Measurements from ENCODE around the gene NOS1AP. TPM values are rescaled to one million over a fixed set of nuclear protein-coding genes. Genes with fewer than 3 reads are reported as not detected.

NOS1AP gene
- total and polyA plus RNA-seq, 8 donors = 2.2 to 6.2 (median 3.3) TPM

- intact Hi-C loops (cut with DNase I) = no loop called here
- no peak for TF ChIP-seq CTCF (IDR thresholded peaks at IDR 0.05)
- Histone ChIP-seq H3K27ac (peak overlapping the region in 1 of 2 donors; percentile 84), H3K4me3 (no peak overlapping the region), H3K27me3 (no peaks in the 10 kb centered on the region), H3K9me3 (no peaks in the 10 kb centered on the region), H3K4me1 (peaks cover 0 to 30% of the 10 kb centered on the region in 2 donors), H3K36me3 (no peaks in the 10 kb centered on the region)
- DNase-seq (no peak), ATAC-seq (no peak)
Measured at GRCh38 chr1:162326559-162326958, 257.1 kb downstream of the NOS1AP start.

- H3K4me1 ChIP-seq = peaks cover 0 to 30% of the 10 kb centered on the region in 2 donors
- peak overlapping the region in 1 of 2 donors; percentile 84 for H3K27ac ChIP-seq
- no peak overlapping the region for H3K4me3 ChIP-seq
- no peak for TF ChIP-seq CTCF (IDR thresholded peaks at IDR 0.05)
- intact Hi-C loops (cut with DNase I) = no loop called here
- H3K27me3 ChIP-seq = no peaks in the 10 kb centered on the region
- ATAC-seq (peak; percentile 52), DNase-seq (no peak)
- H3K36me3 ChIP-seq = no peaks in the 10 kb centered on the region
- H3K9me3 ChIP-seq = no peaks in the 10 kb centered on the region
Measured at GRCh38 chr1:162327144-162327787, 257.8 kb downstream of the NOS1AP start.

GRCh38 chr1:162327788-162328165, 258.3 kb downstream of the NOS1AP start:
- no peaks in the 10 kb centered on the region for H3K9me3 ChIP-seq
- TF ChIP-seq CTCF (IDR thresholded peaks at IDR 0.05) = no peak
- no peaks in the 10 kb centered on the region for H3K27me3 ChIP-seq
- no peaks in the 10 kb centered on the region for H3K36me3 ChIP-seq
- peaks cover 0 to 30% of the 10 kb centered on the region in 2 donors for H3K4me1 ChIP-seq
- intact Hi-C loops (cut with DNase I) = no loop called here
- no peak overlapping the region for H3K4me3 ChIP-seq
- DNase-seq = no peak
- H3K27ac ChIP-seq = peak overlapping the region in 1 of 2 donors; percentile 84
- peak; percentile 16 for ATAC-seq

- H3K4me3 ChIP-seq = no peak overlapping the region
- no peaks in the 10 kb centered on the region for H3K27me3 ChIP-seq
- no peak for TF ChIP-seq CTCF (IDR thresholded peaks at IDR 0.05)
- intact Hi-C loops (cut with DNase I) = no loop called here
- H3K36me3 ChIP-seq = no peaks in the 10 kb centered on the region
- H3K27ac ChIP-seq = peak overlapping the region in 1 of 2 donors; percentile 84
- no peaks in the 10 kb centered on the region for H3K9me3 ChIP-seq
- DNase-seq (no peak), ATAC-seq (no peak)
- peaks cover 0 to 30% of the 10 kb centered on the region in 2 donors for H3K4me1 ChIP-seq
Measured at GRCh38 chr1:162328512-162328911, 259.0 kb downstream of the NOS1AP start.

GRCh38 chr1:162329826-162330225, 260.3 kb downstream of the NOS1AP start:
- no peak for ATAC-seq
- H3K36me3 ChIP-seq = no peaks in the 10 kb centered on the region
- H3K27me3 ChIP-seq = no peaks in the 10 kb centered on the region
- intact Hi-C loops (cut with DNase I) = no loop called here
- no peak overlapping the region for H3K4me3 ChIP-seq
- no peak overlapping the region for H3K27ac ChIP-seq
- H3K9me3 ChIP-seq = no peaks in the 10 kb centered on the region
- TF ChIP-seq CTCF (IDR thresholded peaks at IDR 0.05) = no peak
- peaks cover 0 to 30% of the 10 kb centered on the region in 2 donors for H3K4me1 ChIP-seq
- no peak for DNase-seq
